Measurements from ENCODE around the gene PGM5. TPM values are rescaled to one million over a fixed set of nuclear protein-coding genes. Genes with fewer than 3 reads are reported as not detected.

The PGM5 gene
- total and polyA plus RNA-seq, 2 experiments from 2014 or later, result not detected

GRCh38 chr9:68533678-68534077 lies 177.3 kb downstream of the PGM5 start:
- H3K27me3 ChIP-seq (ENCODE audit: insufficient read depth), result peaks cover 42% of the 10 kb centered on the region; the same call in 1 of the 2 replicates
- peaks cover 5% of the 10 kb centered on the region for H3K27me3 Mint-ChIP-seq (ENCODE audit: insufficient read depth, low read depth, poor library complexity)
- no peaks in the 10 kb centered on the region for H3K79me2 ChIP-seq (replicated peaks; ENCODE audit: insufficient read depth)
- H3K36me3 ChIP-seq (ENCODE audit: insufficient read depth), result no peaks in the 10 kb centered on the region
- H3K36me3 Mint-ChIP-seq (ENCODE audit: low read depth), result no peaks in the 10 kb centered on the region
- peaks cover 2% of the 10 kb centered on the region; the same call in 1 of the 3 replicates for H3K4me1 Mint-ChIP-seq
- H3K4me2 ChIP-seq, result no peak overlapping the region
- no peak overlapping the region for H3K27ac ChIP-seq (ENCODE audit: low read depth)
- ATAC-seq (no peak), DNase-seq (ENCODE audit: low spot score) (no peak)
- no peaks in the 10 kb centered on the region for H3F3A ChIP-seq (replicated peaks; ENCODE audit: low read depth)
- H3K9me3 Mint-ChIP-seq, result no peaks in the 10 kb centered on the region
- no peak overlapping the region for H2AFZ ChIP-seq
- no peak for TF ChIP-seq ZNF114 (CRISPR knock-in tag; IDR thresholded peaks at IDR 0.05)
- TF ChIP-seq CREB1 (CRISPR knock-in tag; IDR thresholded peaks at IDR 0.05; ENCODE audit: low read depth), result no peak
- no peak for TF ChIP-seq JUNB (IDR thresholded peaks at IDR 0.05; ENCODE audit: unreplicated experiment)
- TF ChIP-seq POLR2AphosphoS5 (IDR thresholded peaks at IDR 0.05; ENCODE audit: low read depth), result no peak
- TF ChIP-seq STAT1 (IDR thresholded peaks at IDR 0.05; ENCODE audit: unreplicated experiment), result no peak
- TF ChIP-seq EZH2 (IDR thresholded peaks at IDR 0.05; ENCODE audit: low read depth, unreplicated experiment), result no peak
- TF ChIP-seq EZH2phosphoT487 (IDR thresholded peaks at IDR 0.05; ENCODE audit: unreplicated experiment), result no peak
- TF ChIP-seq ZNF462 (CRISPR knock-in tag; IDR thresholded peaks at IDR 0.05), result no peak
- TF ChIP-seq NANOG (IDR thresholded peaks at IDR 0.05; ENCODE audit: borderline replicate concordance), result no peak
- H3K4me3 ChIP-seq, result no peak overlapping the region
- no peaks in the 10 kb centered on the region for H3K9me2 ChIP-seq (ENCODE audit: insufficient read depth)
- H3K4me3 Mint-ChIP-seq, result no peak overlapping the region
- no peaks in the 10 kb centered on the region for H4K20me1 ChIP-seq (replicated peaks; ENCODE audit: insufficient read depth)
- no peaks in the 10 kb centered on the region for H3K4me1 ChIP-seq (ENCODE audit: insufficient read depth)
- H3K27ac Mint-ChIP-seq, result no peak overlapping the region

Data from GM23338 (cell line).